GM18873 (cell line): Measurements from ENCODE around the gene TNFRSF1A.

Source experiments
- ATAC-seq: cut with Tn5 transposase; IDR thresholded peaks from one replicate; pipeline ENCODE4 v1.9.1; 2021; ENCODE audit warnings: mild to moderate bottlenecking, moderate library complexity, moderate number of reproducible peaks; ENCODE audit not compliant: unreplicated experiment, low FRiP score

TNFRSF1A gene

DNA sequence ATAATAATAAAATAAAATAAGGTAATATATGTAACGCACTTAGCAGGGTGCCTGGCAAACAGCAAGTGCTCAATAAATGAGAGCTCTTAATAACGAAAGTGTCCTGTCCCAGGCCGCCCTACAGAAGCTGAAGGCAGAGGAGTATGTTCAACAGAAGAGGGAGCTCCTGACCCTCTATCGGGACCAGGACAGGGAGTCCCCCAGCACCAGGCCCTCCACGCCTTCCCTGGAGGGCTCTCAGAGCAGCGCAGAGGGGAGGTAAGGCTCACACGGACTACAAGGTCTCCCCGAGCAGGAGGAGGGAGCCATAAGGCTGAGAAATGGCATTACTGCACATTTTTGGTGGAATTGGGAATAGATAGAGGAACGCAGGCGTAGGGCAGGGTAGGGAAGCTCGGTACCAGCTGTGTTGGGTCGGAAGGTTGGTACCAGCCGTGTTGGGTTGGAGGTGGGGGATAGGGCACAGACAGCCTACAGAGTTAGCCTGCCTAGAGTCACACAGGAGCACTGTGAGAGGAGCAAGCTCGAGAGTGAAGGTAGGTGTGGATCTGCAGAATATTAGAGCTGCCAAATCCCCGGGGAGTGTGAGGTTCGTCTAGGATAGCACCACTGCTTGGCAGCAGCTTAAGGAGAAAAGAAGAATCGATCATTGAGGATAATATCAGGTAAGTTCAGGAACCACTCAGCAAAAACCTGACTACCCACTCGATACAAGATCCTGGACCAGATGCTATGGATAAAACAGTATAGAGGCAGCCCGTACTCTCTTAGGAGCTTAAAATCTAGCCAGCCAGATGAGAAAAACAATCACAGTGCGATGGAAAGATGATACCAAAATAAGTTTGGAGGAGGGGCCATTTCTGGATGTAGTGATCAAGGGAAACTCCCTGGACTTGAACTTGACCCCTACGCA lies 15.3 kb downstream of the TNFRSF1A start:
- no peak for ATAC-seq

DNA sequence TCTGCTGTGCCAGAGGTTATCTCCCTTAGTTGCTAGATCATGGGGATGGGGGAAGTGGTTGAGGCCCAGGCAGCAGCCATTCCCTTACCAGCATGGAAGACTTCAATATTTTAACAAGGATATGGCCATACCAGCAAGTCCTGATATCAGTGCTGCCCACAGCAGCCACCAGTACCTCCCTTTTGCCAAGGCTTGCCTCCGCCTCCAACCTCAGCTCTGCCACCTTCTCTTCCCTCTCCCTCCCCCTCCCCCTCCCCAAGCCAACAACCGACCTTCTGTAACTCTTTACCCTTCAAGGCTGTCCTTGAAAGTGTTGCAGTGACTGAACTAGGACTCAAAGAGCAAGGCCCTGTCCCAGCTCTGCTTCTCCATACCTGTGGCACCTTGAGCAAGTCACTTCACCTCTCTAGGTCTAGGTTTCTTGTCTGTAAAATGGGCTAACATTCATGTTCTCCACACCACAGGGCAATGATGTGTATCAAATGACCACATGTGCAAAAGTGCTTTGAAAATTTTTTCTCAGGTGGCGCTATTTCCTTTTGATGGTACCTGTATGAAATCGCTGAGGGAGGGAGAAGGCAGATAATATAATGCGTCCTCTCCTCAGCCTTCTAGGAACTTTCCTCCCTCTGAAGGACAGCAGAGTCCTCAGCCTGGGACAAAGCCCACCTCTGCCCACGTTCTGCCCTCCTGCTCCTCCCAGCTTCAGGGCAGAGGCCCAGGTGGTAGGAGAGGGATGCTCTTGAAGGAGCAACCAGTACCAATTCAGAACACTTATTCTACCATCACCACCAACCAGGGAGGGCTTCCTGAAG lies 16.7 kb downstream of the TNFRSF1A start:
- ATAC-seq = no peak

DNA sequence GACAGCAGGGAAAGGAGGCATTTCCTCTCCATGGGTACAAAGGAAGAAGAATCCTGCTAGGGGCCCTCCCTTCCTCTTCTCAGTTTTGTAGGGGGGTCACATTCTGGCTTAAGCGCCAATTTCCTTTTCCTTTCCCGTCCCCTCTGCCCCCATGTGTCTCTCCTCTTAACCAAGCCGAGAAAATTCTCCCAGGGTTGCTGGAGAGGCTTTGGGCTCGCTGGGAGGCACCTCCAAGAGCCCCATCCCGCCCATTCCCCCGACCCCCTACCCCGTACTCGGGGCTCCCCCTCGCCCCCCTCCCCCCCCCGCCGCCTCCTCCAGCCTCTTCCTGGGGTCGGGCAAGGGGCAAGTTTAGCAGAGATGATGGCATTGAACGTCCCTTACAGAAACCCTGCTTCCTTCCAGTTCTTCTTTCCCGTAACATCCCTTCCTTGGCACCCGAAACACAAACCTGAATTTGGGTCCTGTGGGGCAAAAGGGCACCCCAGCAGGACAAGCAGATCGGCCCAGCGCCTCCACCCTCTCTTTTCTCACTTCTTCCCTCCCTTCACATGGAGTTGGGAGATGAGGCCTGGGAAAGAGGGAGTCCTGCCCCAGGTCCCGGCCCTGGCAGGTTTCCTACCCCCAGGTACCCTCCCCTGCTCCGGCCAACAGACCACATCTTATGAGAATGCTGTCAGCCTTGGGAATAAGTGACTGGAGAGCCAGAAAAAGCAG lies 17.7 kb downstream of the TNFRSF1A start:
- no peak for ATAC-seq

DNA sequence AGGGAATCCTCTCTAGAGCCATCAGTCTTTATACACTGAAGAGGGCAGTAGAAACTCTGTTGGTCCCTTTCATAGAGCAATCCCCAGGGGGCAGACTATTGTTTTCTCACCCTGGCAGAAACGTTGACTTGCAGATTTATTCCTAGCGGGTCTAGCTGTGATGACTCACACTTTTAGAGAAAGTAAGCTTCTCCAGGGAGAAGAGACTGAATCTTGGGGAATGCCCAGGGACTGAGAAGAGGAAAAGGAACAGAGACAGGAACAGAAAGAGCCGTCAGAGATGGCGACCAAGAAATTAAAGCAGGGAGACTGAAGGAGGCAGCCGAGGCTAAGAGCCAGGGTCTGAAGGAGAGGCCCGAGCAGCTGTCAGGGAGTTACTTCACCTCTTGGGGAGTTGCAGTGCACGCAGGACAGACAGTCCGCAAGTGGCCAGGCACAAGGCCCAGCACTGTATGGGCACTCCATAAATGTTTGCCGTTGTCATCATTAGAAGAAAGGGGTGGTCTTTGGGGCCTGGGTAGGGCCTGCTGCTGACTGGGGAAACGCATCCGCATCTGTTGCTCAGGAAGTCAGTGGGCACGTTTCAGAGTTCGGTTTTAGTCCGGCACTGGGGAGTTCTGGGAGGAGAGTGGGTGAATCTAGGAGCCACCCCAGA lies 18.4 kb downstream of the TNFRSF1A start:
- no peak for ATAC-seq

DNA sequence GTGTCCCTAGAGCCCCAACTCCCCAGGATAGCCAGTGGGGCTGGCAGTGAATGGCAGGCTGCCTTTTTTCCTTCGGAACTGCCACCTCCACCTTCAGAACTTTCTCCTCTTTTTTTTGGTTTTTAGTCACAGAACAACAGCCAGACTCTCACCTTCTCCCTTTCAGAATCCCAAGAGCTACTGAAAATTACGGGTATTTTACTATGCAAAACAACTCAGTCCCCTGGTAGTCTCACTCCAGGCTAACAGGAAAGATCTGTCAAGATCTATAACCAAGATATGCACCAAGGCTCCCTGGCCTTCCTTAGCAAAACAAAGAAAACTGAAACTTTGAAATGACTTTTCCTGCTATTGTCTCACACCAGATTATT lies 18.9 kb downstream of the TNFRSF1A start:
- ATAC-seq = no peak

DNA sequence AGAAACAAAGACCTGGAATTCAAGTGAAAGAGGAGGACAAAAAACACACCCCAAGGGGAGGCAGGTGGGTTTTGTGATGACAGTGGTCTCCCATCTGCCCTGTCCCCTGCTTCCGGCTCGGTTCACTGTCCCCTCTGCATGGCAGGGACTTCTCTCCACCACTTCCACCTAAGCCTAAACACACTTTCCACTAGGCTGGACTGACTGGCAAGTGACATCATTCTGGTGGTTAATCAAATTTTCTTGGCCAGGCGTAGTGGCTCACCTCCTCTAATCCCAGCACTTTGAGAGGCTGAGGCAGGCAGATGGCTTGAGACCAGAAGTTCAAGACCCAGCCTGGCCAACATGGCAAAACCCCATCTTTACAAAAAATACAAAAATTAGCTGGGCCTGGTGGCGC lies 19.5 kb downstream of the TNFRSF1A start:
- ATAC-seq = no peak

DNA sequence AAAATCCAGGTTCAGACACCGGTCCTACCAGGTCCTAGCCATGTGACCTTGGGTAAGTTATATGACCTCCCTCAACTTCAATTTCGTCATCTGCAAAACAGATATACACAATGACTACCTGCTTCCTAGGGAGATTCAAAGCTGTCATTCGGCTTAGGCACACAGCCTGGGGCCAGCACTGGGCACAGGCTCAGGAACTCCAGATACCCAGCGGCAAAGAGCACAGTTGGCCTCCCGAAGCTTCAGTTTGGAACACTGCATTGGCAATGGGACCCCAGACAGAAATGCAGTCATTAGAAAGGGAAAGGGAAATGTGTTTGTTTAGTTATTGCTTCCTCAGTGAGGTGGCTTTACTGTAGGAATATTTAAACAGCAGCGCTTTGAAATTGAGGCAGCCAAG lies 20.0 kb downstream of the TNFRSF1A start:
- ATAC-seq = no peak

DNA sequence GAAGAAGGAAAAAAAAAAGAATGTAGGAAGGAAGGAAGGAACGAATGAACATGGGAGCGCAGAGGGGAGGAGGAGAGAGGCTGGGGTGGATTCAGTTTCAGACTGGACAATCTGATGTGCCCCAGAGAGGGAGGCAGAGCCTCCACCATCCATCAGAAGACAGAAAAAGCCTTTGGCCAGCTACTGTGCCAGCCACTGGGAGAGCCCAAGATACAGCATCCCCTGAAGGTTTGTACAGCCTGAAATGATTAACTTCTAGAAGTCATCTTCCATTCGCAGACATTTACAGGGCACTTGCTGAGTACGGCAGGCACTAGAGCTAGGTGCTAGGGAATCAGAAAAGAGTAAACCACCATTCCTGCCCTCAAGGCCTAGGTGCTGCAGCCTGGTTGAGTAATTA lies 22.4 kb downstream of the TNFRSF1A start:
- ATAC-seq = no peak

DNA sequence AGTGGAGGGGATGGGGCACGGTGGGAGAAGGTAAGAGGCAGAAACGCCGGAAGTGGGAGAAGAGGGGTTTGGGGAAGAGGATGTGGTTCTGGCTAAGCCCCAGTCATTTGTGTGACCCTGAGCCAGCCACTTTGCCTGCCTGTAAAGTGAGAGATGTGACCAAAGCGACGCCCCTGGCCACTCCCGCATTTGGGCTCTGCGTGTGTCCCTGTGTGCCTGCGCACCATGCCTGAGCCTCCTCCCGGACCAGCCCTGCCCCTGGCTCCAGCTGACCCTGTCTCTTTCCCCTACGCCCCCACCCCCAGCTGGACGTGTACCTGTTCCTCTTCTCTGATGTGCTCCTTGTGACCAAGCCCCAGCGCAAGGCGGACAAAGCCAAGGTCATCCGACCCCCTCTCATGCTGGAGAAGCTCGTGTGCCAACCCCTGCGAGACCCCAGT lies 23.4 kb downstream of the TNFRSF1A start:
- ATAC-seq = no peak

DNA sequence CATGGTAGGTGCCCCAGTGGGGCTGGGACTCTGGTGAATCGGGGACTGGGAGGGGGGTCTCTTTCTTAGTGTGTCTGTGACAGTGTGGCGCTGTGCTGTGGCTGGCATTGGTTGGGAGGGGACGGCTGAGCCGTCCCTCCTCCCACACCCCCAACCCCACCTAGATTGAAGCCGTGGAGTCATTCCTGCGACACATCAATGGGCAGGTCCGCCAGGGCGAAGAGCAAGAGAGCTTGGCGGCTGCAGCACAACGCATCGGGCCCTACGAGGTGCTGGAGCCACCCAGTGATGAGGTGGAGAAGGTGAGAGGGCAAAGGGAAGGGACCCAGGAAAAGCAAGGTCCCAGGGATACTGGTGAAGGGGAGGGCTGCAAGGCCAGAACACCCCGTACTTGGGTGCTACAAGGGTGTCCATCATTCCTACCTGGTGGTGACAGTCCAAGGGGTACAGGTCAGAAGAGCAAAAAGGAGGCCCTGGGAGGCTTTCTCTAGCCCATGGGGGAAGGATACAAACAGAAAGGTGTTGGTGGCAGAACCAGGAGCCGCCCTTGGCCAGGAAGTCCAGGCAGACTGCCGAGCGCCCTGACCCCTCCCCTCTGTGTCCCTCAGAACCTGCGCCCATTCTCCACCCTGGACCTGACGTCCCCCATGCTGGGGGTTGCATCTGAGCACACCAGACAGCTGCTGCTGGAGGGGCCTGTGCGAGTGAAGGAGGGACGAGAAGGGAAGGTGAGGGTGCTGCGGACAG lies 24.0 kb downstream of the TNFRSF1A start:
- ATAC-seq = no peak

DNA sequence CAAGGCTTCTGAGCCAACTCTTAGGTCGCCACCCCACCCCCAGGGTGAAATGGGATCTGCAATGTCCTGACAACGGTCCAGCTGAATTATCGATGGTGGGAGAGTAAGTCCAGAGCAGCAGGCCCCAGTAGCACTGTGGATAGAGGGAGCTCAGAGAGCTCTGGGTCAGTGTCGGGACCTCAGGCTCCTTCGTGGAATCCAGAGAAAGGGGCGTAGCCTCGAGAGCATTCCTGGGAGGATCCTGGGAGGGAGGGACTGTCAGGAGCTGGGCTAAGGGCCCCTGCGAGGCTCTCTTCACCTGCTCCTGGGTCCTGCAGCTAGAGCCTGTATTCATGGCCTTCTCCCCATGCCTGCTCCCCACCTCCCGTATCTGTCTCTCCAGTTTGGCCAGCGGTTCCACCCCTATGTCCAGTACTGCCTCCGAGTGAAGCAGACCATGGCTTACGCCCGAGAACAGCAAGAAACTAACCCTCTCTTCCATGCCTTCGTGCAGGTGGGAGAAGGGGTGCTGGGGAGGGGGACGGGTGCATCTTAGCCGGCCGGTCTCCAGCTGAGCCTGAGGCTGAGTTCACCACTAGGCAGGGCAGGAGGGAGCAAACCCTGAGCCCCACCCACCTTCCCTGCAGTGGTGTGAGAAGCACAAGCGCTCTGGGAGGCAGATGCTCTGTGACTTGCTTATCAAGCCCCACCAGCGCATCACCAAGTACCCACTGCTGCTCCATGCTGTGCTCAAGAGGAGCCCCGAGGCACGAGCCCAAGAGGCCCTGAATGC lies 24.8 kb downstream of the TNFRSF1A start:
- ATAC-seq = no peak

DNA sequence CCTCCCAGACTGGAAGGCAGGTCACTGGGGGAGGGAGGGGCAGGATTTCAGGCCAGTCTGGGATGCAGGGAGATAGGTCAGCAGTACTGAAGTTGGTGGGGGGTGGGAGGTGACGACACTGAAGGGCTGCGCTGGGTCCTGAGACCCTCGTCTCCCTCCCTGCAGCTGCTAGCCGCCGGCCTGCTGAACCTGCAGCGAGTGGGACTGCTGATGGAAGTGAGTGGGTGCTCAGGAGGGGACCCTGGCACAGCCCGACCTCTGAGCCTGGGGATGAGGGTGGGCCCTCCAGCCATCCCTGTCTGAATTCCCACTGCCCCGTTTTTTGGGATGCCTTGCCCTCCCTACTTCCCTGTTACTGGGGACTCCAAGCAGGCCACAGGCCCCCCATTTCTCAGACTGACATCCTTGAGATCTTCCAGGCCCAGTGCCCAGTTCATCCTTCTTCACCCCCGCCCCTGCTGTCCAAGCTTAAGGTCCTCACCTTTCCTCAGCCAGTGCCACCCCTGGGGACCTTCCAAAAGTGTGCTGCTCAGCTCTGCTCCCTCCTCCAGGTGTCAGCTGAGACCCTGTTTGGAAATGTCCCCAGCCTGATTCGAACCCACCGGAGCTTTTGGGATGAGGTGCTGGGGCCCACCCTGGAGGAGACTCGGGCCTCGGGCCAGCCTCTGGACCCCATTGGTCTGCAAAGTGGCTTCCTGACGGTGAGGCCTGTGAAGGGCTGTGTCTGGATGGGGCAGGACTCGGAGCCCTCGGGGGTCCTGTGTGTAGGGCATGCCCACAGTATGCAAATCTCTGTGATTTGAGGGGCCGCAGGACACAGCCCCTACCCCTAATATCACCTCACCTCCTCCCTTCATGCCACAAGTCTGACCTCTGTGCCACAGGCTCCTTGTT lies 25.9 kb downstream of the TNFRSF1A start:
- no peak for ATAC-seq

DNA sequence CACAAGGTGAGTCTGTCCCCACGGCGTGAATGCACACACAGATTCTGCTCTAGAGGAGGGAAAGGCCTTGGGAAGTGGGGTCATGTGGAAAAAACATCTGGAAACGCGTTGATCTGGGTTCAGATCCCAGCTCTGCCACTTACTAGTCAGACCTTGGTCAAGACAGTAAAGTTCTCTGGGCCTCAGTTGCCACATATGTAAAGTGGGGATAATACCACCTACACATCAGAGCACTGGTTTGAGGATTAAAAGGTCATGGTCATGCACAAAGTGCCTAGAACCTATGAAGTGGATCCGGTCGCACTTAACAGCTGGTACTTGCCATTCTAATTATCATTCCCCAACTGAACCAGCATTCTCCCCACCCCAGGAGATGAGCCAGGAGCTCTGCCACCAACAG lies 26.7 kb downstream of the TNFRSF1A start:
- ATAC-seq = no peak

DNA sequence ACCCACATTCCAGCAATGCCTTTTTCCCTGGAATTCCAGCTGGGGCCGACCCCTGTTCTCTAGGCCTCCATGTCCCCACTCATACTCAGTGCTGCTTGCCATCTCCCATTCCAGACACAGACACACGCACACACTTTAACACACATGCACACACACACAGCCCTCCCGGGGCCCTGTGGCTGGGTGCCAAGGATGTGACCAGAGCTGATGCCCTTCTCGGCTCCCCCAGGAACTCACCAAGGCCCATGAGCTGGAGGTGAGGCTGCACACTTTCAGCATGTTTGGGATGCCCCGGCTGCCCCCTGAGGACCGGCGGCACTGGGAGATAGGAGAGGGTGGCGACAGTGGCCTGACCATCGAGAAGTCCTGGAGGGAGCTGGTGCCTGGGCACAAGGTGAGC lies 27.1 kb downstream of the TNFRSF1A start:
- ATAC-seq = no peak

DNA sequence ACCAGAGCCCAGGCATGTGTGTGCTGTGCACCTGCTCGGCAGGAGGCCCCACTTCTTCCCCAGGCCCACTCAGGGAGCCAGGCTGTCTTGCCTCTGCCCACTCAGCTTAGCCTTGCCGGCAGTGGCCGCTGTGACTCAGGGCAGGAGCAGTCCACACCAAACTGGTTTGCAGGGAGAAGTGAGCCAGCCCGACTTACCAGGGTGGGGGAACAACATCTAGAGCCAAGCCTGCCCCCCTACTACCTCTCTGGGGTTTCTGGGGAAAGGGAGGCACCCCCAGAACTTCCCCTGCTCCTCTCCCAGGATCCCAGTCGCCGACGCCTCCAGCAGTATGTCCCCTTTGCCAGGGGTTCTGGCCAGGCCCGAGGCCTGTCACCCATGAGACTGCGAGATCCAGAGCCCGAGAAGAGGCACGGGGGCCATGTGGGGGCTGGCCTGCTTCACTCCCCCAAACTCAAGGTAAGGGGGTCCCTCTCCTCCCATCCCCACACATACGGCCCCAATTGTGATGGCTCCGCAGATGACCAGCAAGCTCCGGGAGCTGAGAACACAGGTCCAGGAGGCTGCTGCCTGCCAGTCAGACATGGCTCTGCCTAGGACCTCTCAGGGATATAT lies 28.4 kb downstream of the TNFRSF1A start:
- ATAC-seq = no peak

DNA sequence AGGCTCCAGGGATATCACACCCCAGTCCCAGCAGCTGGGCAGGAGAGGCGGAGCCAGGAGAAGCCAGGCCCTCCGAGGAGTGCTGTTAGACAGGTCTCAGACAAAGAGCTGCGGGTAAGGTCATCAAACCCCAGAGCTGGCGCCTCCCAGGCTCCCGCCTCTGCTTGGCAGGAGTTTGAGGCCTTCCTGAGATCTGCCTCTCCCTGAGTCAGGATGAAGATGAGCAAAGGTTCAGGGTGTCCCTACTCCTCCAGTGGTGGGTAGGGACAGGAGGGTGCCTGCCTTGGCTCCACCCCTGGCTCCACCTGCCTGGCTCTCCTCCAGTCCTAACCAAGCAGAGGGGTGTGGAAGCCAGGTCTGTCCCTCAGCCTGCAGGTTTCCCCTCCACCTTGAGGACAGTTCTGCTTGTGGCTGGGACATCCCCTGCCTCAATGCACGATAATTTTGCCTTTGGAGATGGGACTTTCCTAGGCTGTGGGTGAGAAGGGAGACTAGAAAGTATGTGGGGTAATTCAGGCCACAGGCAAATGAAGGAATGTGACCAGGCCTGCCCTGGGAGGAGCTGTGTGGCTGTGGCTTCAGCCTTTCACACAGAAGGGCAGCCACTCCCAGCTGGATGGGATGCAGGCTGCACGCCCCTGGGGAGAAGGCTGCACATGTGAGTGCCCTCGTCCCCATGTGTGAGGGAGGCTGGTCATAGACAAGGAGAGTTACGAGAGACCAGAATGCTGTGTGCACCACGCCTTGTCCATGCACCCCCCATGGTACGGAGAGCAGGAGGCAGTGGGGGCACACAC lies 29.1 kb downstream of the TNFRSF1A start:
- ATAC-seq = peak; percentile 69
